Coronary artery (tissue), 2 donors: ENCODE measurements around the gene TBL1X.
"Not testable (repeated sequence)": the region's sequence is repeated elsewhere in the genome, so short reads cannot be mapped to it uniquely, and the experiment has no call there.

ENCODE experiments used
- DNase-seq: peaks from one replicate; pipeline ENCODE4 v3.0.0-alpha.2; 2017; ENCODE audit warnings: low spot score
- H3K27ac ChIP-seq, 2 donors: fragments of 200-600 bp; sonication (generic); one replicate each; pipeline ENCODE4 v1.5.1; 2016 to 2019
- H3K4me3 ChIP-seq: fragments of 200-600 bp; sonication (generic); 2 replicates; pipeline ENCODE4 v1.5.1; 2016; ENCODE audit warnings: mild to moderate bottlenecking, moderate library complexity
- CTCF ChIP-seq: fragments of 200-600 bp; sonication (generic); IDR thresholded peaks from one replicate; pipeline ENCODE4 v1.5.1; 2019; ENCODE audit warnings: antibody characterized with exemption

TBL1X gene

GRCh38 chrX:9442056-9442455 lies 22.8 kb upstream of the TBL1X start:
- TF ChIP-seq CTCF = no peak
- H3K27ac ChIP-seq = no peak overlapping the region
- DNase-seq = no peak
- H3K4me3 ChIP-seq = no peak overlapping the region

GRCh38 chrX:9443327-9443726 lies 21.5 kb upstream of the TBL1X start:
- no peak for TF ChIP-seq CTCF
- DNase-seq = no peak
- H3K4me3 ChIP-seq = no peak overlapping the region

GRCh38 chrX:9447906-9448305 lies 17.0 kb upstream of the TBL1X start:
- no peak for DNase-seq
- H3K27ac ChIP-seq = no peak overlapping the region
- no peak overlapping the region for H3K4me3 ChIP-seq
- TF ChIP-seq CTCF = no peak

More at GRCh38 chrX:9443327-9443726, 21.5 kb upstream of the TBL1X start:
- no peak overlapping the region for H3K27ac ChIP-seq

- Histone ChIP-seq H3K27ac (no peak overlapping the region), H3K4me3 (no peak overlapping the region)
- no peak for DNase-seq
- no peak for TF ChIP-seq CTCF
Measured at GRCh38 chrX:9456250-9457074, 8.4 kb upstream of the TBL1X start.

DNA sequence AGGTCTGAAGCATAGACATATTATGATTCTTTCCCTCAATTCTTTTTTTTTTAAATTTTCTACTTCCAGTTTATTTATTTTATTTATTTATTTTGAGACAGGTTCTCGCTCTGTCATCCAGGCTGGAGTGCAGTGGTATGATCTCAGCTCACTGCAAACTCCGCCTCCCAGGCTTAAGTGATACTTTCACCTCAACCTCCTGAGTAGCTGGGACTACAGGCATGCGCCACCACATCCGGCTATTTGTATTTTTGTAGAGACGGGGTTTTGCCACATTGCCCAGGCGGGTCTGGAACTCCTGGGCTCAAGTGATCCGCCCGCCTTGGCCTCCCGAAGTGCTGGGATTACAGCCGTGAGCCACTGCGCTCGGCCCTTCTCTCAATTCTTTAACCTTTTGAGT lies 6.8 kb upstream of the TBL1X start:
- not testable (repeated sequence) for H3K4me3 ChIP-seq, DNase-seq, H3K27ac ChIP-seq

DNA sequence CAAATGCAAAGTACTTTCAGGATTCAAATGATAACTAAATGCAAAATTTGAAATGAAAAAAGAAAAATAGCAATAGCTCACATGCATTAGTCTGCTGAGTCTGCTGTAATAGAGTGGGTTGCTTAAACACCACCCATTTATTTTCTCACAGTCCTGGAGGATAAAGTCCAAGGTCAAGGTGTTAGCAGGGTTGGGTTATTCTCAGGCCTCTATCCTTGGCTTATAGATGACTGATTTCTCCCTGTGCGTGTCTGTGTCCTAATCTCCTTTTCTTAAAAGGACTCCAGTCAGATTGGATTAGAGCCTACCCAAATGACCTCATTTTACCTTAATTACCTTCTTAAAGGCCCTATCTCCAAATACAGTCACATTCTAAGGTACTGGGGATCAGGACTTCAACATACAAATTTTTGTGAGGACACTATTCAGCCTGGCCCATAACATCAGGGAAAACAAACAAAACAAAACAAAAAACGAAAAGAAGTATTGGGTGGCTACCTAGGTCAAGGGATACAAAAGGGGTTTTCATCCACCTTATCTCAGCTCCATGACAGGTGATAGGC lies 6.3 kb upstream of the TBL1X start:
- TF ChIP-seq CTCF = no peak
- DNase-seq = no peak
- Histone ChIP-seq H3K4me3 (no peak overlapping the region), H3K27ac (no peak overlapping the region)

GRCh38 chrX:9459186-9459748 lies 5.6 kb upstream of the TBL1X start:
- H3K27ac ChIP-seq = no peak overlapping the region
- no peak overlapping the region for H3K4me3 ChIP-seq
- no peak for TF ChIP-seq CTCF
- no peak for DNase-seq
